Measurements from ENCODE around the gene GSC2.

Gene GSC2

GRCh38 chr22:19193879-19194278, 43.8 kb upstream of the GSC2 start:
- TF ChIP-seq CTCF (IDR thresholded peaks at IDR 0.05; ENCODE audit: low read depth, low read length), result no peak
- DNase-seq (ENCODE audit: extremely low read depth, low read depth), result no peak

GRCh38 chr22:19187716-19188563, 37.8 kb upstream of the GSC2 start:
- TF ChIP-seq CTCF (IDR thresholded peaks at IDR 0.05; ENCODE audit: low read depth, low read length), result no peak

GRCh38 chr22:19184276-19184997, 34.3 kb upstream of the GSC2 start:
- TF ChIP-seq CTCF (IDR thresholded peaks at IDR 0.05; ENCODE audit: low read depth, low read length), result no peak
- DNase-seq (ENCODE audit: extremely low read depth, low read depth), result no peak

More at GRCh38 chr22:19187716-19188563, 37.8 kb upstream of the GSC2 start:
- no peak for DNase-seq (ENCODE audit: extremely low read depth, low read depth)

- no peak for DNase-seq (ENCODE audit: extremely low read depth, low read depth)
- TF ChIP-seq CTCF (IDR thresholded peaks at IDR 0.05; ENCODE audit: low read depth, low read length), result no peak
These were observed 33.1 kb upstream of the GSC2 start for GRCh38 chr22:19183216-19183615.

- no peak for DNase-seq (ENCODE audit: extremely low read depth, low read depth)
- no peak for TF ChIP-seq CTCF (IDR thresholded peaks at IDR 0.05; ENCODE audit: low read depth, low read length)
These were observed 32.5 kb upstream of the GSC2 start for GRCh38 chr22:19182472-19183157.

GRCh38 chr22:19181786-19182471, 31.8 kb upstream of the GSC2 start:
- no peak for TF ChIP-seq CTCF (IDR thresholded peaks at IDR 0.05; ENCODE audit: low read depth, low read length)
- DNase-seq (ENCODE audit: extremely low read depth, low read depth), result no peak

Data from AG09319 (cell line).